ENCODE measurements around the gene CES3. TPM values are rescaled to one million over a fixed set of nuclear protein-coding genes. Genes with fewer than 3 reads are reported as not detected.
"Not testable (repeated sequence)": the region's sequence is repeated elsewhere in the genome, so short reads cannot be mapped to it uniquely, and the experiment has no call there.

CES3 gene
- total RNA-seq, 1 donor: 0.54 TPM

DNA sequence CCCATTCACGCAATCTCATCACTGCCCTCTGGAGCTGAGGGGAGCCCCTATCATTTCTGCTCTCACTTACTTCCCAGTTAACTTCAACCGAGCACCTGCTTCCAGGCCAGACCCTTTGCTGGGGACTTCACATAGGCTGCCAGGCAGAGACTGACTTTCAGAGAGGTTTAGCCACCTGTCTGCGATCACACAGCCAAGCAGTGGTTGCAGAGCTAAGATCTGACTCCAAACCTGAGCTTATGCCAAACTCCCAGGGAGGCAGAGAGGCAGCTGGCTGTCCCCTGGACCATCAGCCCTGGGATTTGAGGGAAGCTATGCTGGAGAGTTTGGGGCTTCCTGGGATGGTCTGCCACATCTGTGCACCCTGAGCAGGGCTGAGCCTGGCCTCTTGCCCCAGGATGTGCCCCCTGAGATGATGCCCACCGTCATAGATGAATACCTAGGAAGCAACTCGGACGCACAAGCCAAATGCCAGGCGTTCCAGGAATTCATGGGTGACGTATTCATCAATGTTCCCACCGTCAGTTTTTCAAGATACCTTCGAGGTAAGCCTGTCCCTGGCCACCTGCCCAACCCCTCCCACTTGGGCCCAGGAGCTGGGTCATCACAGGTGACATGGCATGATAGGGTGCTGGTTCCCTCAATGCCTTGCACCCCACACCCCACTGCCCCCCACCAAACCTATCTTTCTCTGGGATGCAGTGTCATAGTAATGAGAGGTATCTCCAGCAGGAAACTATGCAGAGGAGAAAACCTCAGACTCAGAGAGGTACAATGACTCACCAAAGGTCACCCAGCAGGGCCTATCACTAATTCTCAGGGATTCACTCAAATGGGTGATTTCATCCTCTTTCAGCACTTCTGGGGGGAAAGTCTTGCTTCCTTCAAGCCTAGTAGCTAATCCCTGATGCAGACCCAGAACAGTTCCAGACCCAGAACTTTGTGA lies 10.0 kb downstream of the CES3 start:
- TF ChIP-seq, protein P1, sequence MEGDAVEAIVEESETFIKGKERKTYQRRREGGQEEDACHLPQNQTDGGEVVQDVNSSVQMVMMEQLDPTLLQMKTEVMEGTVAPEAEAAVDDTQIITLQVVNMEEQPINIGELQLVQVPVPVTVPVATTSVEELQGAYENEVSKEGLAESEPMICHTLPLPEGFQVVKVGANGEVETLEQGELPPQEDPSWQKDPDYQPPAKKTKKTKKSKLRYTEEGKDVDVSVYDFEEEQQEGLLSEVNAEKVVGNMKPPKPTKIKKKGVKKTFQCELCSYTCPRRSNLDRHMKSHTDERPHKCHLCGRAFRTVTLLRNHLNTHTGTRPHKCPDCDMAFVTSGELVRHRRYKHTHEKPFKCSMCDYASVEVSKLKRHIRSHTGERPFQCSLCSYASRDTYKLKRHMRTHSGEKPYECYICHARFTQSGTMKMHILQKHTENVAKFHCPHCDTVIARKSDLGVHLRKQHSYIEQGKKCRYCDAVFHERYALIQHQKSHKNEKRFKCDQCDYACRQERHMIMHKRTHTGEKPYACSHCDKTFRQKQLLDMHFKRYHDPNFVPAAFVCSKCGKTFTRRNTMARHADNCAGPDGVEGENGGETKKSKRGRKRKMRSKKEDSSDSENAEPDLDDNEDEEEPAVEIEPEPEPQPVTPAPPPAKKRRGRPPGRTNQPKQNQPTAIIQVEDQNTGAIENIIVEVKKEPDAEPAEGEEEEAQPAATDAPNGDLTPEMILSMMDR (IDR thresholded peaks at IDR 0.05; ENCODE audit: insufficient read depth, low read length): no peak
- DNase-seq (ENCODE audit: low read depth): peak; percentile 22

DNA sequence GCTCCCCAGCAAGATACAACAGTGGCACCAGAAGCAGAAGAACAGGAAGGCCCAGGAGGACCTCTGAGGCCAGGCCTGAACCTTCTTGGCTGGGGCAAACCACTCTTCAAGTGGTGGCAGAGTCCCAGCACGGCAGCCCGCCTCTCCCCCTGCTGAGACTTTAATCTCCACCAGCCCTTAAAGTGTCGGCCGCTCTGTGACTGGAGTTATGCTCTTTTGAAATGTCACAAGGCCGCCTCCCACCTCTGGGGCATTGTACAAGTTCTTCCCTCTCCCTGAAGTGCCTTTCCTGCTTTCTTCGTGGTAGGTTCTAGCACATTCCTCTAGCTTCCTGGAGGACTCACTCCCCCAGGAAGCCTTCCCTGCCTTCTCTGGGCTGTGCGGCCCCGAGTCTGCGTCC lies 11.9 kb downstream of the CES3 start:
- DNase-seq (ENCODE audit: low read depth): no peak
- TF ChIP-seq, protein P1 (IDR thresholded peaks at IDR 0.05; ENCODE audit: insufficient read depth, low read length): no peak

More for the DNA sequence above, 10.0 kb downstream of the CES3 start:
- no peak overlapping the region for H3K4me3 ChIP-seq (ENCODE audit: low read depth, low read length)

DNA sequence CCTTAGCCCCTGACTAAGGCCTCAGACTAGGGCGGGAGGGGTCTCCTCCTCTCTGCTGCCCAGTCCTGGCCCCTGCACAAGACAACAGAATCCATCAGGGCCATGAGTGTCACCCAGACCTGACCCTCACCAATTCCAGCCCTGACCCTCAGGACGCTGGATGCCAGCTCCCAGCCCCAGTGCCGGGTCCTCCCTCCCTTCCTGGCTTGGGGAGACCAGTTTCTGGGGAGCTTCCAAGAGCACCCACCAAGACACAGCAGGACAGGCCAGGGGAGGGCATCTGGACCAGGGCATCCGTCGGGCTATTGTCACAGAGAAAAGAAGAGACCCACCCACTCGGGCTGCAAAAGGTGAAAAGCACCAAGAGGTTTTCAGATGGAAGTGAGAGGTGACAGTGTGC lies 12.7 kb downstream of the CES3 start:
- no peak for DNase-seq (ENCODE audit: low read depth)
- no peak overlapping the region for H3K4me3 ChIP-seq (ENCODE audit: low read depth, low read length)
- TF ChIP-seq, protein P1 (IDR thresholded peaks at IDR 0.05; ENCODE audit: insufficient read depth, low read length): no peak

More for the DNA sequence above, 11.9 kb downstream of the CES3 start:
- H3K4me3 ChIP-seq (ENCODE audit: low read depth, low read length): no peak overlapping the region

DNA sequence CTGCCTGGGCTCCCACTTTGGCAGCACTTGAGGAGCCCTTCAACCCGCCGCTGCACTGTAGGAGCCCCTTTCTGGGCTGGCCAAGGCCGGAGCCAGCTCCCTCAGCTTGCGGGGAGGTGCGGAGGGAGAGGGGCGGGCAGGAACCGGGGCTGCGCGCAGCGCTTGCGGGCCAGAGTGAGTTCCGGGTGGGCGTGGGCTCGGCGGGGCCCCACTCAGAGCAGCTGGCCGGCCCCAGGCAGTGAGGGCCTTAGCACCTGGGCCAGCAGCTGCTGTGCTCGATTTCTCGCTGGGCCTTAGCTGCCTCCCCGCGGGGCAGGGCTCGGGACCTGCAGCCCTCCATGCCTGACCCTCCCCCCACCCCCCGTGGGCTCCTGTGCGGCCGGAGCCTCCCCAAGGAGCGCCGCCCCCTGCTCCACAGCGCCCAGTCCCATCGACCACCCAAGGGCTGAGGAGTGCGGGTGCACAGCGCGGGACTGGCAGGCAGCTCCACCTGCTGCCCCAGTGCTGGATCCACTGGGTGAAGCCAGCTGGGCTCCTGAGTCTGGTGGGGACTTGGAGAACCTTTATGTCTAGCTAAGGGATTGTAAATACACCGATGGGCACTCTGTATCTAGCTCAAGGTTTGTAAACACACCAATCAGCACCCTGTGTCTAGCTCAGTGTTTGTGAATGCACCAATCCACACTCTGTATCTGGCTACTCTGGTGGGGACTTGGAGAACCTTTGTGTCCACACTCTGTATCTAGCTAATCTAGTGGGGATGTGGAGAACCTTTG lies 13.3 kb downstream of the CES3 start:
- H3K4me3 ChIP-seq (ENCODE audit: low read depth, low read length); DNase-seq (ENCODE audit: low read depth): not testable (repeated sequence)

DNA sequence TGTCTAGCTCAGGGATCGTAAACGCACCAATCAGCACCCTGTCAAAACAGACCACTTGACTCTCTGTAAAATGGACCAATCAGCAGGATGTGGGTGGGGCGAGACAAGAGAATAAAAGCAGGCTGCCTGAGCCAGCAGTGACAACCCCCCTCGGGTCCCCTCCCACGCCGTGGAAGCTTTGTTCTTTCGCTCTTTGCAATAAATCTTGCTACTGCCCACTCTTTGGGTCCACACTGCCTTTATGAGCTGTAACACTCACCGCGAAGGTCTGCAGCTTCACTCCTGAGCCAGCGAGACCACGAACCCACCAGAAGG lies 13.8 kb downstream of the CES3 start:
- H3K4me3 ChIP-seq (ENCODE audit: low read depth, low read length); DNase-seq (ENCODE audit: low read depth): not testable (repeated sequence)

DNA sequence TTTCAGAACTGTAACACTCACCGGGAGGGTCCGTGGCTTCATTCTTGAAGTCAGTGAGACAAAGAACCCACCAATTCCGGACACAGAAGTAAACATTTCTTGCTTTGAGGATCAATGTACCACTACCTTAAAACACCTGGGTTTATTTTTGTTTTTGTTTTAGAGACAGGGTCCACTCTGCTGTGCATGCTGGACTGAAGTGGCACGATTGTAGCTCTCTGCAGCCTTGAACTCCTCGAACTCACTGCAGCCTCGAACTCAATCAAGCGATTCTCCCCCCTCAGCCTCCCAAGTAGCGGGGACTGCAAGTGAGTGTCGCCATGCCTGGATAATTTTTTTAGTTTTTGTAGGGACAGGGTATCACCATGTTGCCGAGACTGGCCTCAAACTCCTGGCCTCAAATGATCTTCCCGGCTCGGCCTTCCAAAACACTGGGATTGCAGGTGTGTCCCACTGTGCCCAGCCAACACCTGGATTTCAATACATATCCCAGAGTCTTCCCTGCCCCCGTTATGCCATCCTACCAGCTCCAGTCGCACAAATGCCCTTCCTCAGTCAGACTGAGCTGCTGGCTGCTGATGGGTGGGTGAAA lies 14.3 kb downstream of the CES3 start:
- TF ChIP-seq, protein P1 (IDR thresholded peaks at IDR 0.05; ENCODE audit: insufficient read depth, low read length): no peak
- H3K4me3 ChIP-seq (ENCODE audit: low read depth, low read length): no peak overlapping the region
- DNase-seq (ENCODE audit: low read depth): no peak

DNA sequence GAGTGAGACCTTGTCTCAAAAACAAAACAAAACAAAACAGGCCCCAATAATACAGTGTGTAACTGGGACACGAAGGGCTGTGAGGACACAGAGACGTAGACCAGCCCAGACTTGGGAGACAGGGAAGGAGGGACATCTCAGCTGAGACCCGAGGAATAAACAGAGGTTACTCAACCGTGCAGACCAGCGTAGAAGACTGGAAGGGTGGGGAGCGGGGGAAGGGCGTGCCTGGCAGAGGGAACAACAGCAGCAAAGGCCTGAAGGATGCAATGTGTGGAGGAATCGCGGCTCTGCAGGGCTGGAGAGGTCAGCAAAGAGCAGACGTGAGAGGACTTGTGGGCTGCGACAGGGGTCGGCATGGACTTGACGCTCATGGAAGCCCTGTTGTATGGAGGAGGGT lies 15.7 kb downstream of the CES3 start:
- no peak for DNase-seq (ENCODE audit: low read depth)

More for the DNA sequence above, 15.7 kb downstream of the CES3 start:
- TF ChIP-seq, protein P1 (IDR thresholded peaks at IDR 0.05; ENCODE audit: insufficient read depth, low read length): no peak
- H3K4me3 ChIP-seq (ENCODE audit: low read depth, low read length): no peak overlapping the region
